ENCODE measurements around the gene HES6.

The HES6 gene

GRCh38 chr2:238231251-238231793, 8.5 kb downstream of the HES6 start:
- H3K27ac Mint-ChIP-seq, result no peak overlapping the region
- H3K27me3 Mint-ChIP-seq (ENCODE audit: low read depth), result peaks cover 44% of the 10 kb centered on the region
- H3K36me3 Mint-ChIP-seq (ENCODE audit: low read depth), result peaks cover 8% of the 10 kb centered on the region
- peaks cover 40% of the 10 kb centered on the region for H3K4me1 Mint-ChIP-seq
- H3K9me3 Mint-ChIP-seq, result no peaks in the 10 kb centered on the region
- TF ChIP-seq CTCF (IDR thresholded peaks at IDR 0.05; ENCODE audit: unreplicated experiment in 3 of 3), result no peak
- peak overlapping the region; percentile 86 to 89 (median 88) for H3K4me3 Mint-ChIP-seq

GRCh38 chr2:238230699-238231098, 9.1 kb downstream of the HES6 start:
- Mint-ChIP-seq H3K36me3 (ENCODE audit: low read depth) (peaks cover 8% of the 10 kb centered on the region), H3K4me3 (peak overlapping the region; percentile 81 to 89 (median 86)), H3K9me3 (no peaks in the 10 kb centered on the region), H3K27ac (peak overlapping the region in 1 of 3 experiments; percentile 8), H3K27me3 (ENCODE audit: low read depth) (peaks cover 37% of the 10 kb centered on the region), H3K4me1 (peaks cover 42% of the 10 kb centered on the region)
- TF ChIP-seq CTCF (IDR thresholded peaks at IDR 0.05; ENCODE audit: unreplicated experiment in 3 of 3), result no peak

GRCh38 chr2:238228700-238229099, 11.1 kb downstream of the HES6 start:
- H3K36me3 Mint-ChIP-seq (ENCODE audit: low read depth), result peaks cover 8% of the 10 kb centered on the region
- no peaks in the 10 kb centered on the region for H3K9me3 Mint-ChIP-seq
- H3K27ac Mint-ChIP-seq, result peak overlapping the region in 2 of 3 experiments; percentile 33 to 42
- TF ChIP-seq CTCF (IDR thresholded peaks at IDR 0.05; ENCODE audit: unreplicated experiment in 3 of 3), result no peak
- peak overlapping the region in 2 of 3 experiments; percentile 81 to 89 for H3K4me3 Mint-ChIP-seq
- peaks cover 32% of the 10 kb centered on the region for H3K27me3 Mint-ChIP-seq (ENCODE audit: low read depth)
- H3K4me1 Mint-ChIP-seq, result peaks cover 47% of the 10 kb centered on the region

- H3K27me3 Mint-ChIP-seq (ENCODE audit: low read depth), result peaks cover 29% of the 10 kb centered on the region
- H3K4me1 Mint-ChIP-seq, result peaks cover 47% of the 10 kb centered on the region
- H3K4me3 Mint-ChIP-seq, result peak overlapping the region in 1 of 3 experiments; percentile 30
- no peak for TF ChIP-seq CTCF (IDR thresholded peaks at IDR 0.05; ENCODE audit: unreplicated experiment in 3 of 3)
- no peaks in the 10 kb centered on the region for H3K9me3 Mint-ChIP-seq
- H3K27ac Mint-ChIP-seq, result peak overlapping the region in 1 of 3 experiments; percentile 16
- peaks cover 8% of the 10 kb centered on the region for H3K36me3 Mint-ChIP-seq (ENCODE audit: low read depth)
These were observed 12.2 kb downstream of the HES6 start for GRCh38 chr2:238227587-238228032.

- H3K27me3 Mint-ChIP-seq (ENCODE audit: low read depth), result peaks cover 26% of the 10 kb centered on the region
- peaks cover 47% of the 10 kb centered on the region for H3K4me1 Mint-ChIP-seq
- H3K27ac Mint-ChIP-seq, result peak overlapping the region in 1 of 3 experiments; percentile 63
- H3K4me3 Mint-ChIP-seq, result no peak overlapping the region
- TF ChIP-seq CTCF (IDR thresholded peaks at IDR 0.05; ENCODE audit: unreplicated experiment in 3 of 3), result no peak
- H3K9me3 Mint-ChIP-seq, result no peaks in the 10 kb centered on the region
- peaks cover 8% of the 10 kb centered on the region for H3K36me3 Mint-ChIP-seq (ENCODE audit: low read depth)
These were observed 12.9 kb downstream of the HES6 start for GRCh38 chr2:238226698-238227586.

All from nephron (organoid).